Inflammatory macrophage treated with lipopolysaccharide for 4 hours (primary cell): ENCODE results near the gene LRRTM1.

Source experiments
- DNase-seq: peaks from one replicate; pipeline ENCODE4 v3.0.0-alpha.2; 2020

LRRTM1 gene, protein sequence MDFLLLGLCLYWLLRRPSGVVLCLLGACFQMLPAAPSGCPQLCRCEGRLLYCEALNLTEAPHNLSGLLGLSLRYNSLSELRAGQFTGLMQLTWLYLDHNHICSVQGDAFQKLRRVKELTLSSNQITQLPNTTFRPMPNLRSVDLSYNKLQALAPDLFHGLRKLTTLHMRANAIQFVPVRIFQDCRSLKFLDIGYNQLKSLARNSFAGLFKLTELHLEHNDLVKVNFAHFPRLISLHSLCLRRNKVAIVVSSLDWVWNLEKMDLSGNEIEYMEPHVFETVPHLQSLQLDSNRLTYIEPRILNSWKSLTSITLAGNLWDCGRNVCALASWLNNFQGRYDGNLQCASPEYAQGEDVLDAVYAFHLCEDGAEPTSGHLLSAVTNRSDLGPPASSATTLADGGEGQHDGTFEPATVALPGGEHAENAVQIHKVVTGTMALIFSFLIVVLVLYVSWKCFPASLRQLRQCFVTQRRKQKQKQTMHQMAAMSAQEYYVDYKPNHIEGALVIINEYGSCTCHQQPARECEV

DNA sequence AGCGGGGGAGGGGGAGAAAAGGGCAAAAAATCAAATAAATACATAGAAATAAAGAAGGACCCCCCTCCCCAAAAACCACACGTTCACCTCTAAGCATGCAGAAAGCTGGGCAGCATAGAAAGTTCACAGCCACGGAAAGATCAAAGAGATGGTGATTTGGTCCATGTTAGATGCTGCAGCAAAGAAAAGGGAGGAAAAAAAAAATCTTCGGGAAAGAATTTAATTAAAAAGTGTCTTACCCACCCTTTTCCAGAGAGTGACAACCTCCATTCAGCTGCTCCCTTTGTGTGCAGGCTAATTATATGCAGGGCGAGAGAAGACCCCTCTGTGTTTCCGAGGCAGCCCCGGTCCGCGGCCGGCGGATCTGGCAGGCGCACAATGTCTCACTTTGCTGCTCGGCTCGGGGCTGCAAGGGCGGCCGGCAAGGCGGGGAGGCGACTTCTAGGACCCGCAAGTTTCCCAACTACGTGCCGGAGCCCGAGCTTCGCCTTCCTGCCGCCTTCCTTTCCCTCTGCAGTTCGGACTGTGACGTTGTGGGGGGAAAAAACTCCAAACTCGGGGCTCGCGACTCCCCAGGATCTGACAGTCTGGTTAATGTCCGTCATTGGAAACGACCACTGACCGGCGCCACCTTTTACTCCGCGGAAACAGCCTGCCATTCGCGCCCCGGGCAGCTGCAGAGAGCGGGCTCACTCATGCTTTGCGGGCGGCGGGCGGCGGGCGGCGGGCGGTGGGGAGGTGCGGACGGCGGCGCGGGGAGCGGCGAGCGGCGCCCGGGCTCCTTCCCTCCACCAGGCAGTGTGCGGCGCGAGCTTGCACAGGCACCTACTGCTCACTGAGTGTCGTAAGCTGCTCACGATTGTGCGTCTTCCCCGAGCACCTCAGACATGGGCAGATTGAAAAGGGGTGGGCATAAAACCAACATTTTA, at the start of gene LRRTM1:
TSS of gene LRRTM1 (minus strand) at position 844 of the 929 bp plus-strand sequence. CDS start 933 bp downstream, outside the sequence.
- DNase-seq = no peak

DNA sequence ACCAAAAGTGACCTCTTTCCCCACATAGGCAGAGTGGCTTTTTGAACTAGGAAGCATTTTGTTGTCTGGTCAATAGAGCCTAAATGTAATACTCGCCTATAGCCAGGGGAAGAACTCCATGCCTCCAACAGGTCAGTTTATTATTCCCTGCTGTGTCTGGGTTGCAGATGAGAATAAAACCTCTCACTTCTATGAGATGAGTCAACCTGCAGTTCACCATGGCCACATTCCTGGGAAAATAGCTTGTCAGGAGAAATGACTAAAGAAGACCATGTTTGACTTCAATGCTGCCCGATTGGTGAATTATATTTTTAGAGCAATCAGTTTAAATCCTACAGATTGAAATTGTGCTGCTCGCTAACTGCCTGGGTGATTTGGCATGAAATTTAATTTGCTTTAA, 46.7 kb upstream of the LRRTM1 start:
- DNase-seq = no peak

DNA sequence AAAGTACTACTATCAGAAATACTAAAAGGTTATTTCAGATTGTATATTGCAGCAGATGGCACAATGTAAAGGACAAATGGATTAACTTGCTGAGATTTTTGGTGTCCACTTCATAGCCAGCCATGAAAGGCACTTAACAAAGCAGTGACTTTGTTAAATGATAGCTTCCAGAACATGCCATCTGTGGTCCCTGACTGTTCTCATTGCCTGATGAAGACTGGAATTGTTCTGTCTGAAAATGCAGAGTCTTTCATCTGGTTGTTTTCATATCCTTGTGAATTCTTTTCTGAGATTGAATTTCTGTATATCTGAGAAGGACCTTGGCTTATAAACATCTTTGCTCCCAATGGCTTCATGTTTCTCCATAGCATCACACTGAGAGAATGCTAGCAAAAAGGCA, 44.4 kb upstream of the LRRTM1 start:
- DNase-seq = no peak

DNA sequence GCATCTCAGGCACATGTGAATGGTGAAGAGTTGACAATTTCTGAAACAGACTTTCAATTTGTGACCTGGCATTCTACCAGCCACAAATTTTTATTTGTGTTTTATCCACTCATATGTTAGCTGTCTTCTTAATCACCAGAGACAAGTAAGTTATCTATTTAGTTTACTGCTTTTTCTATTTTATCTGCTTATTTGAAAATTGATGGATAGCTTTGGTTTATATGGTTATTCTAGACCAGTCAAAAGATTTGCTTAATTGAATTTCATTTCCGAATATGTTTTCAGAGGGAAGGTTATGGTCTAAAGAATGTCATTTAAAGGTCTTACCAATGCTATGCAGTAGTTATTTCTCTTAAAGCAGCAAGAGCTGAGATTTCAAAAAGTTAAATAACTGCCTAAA, 43.5 kb upstream of the LRRTM1 start:
- DNase-seq = no peak

DNA sequence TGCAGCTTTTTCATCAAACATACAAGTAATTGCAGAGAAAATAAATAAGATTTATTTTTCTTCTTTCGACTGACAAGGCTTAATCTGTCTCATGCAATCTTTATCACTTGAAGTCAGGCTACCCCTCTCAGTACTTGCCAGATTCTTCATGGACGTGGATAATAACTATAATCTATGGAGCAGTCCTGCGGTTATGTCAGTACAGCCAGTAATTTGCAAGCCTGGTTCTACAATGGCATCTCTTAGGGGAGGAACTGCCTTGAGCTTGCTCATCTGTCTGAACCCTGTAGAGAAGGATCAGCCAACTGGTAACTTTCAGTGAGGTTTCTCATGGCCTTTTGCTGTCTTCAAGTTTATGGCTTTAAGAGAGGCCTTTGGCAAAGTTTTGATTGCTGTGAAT, 35.5 kb upstream of the LRRTM1 start:
- no peak for DNase-seq

DNA sequence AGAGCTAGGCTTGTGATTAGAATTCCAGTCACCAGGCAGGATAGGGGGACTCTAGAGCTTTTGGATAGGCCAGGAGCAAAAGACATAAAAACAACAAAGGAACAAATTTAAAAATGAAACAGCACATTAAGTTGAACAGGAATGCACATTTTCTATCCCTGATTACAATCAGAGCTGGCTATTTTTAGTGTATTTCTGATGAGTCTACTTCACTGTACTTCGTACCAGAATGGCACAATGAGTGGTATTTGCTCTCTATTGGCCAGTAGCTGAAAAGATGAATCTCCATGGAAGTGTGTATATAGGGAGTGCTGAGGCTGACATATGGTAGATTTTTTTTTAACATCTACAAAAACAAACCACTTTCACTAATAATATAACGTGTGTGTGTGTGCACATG, 34.2 kb upstream of the LRRTM1 start:
- DNase-seq = no peak

DNA sequence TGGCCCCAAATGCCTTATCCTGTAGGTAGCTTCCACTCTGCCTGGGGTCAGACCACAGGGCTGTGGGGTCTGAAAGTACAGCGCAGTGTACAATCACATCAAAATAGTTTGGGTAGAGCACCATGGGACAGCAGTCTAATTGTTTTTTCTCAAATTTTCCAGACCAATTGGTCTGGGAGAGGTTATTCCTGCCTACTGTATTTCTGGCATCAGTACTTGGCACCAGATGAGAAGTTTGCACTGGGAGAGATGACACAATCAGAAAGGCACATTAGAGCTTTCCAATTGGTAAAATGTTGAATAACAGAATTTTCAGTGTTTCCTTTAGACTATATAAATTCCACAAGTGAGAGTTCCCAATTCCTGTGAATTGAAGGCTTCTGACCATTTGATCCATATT, 30.9 kb upstream of the LRRTM1 start:
- DNase-seq = no peak

DNA sequence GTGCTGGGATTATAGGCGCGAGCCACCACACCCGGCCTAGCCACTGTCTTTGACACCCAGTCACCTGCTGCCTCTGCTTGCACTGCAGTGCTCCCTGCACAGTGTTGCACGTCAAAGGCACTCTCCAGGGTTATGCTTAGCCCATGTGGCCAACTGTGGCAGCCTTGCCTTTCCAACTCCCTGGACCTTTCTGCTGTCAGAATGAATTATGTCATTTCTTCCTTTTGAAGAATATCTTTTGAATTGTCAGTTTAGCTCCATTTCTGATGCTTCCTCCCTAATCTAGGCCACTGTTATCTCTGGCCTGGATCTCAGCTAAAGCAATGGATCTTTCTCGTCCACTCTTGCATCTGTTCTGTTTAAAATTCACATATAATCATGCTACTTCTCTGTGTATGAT, 29.3 kb upstream of the LRRTM1 start:
- DNase-seq = no peak

DNA sequence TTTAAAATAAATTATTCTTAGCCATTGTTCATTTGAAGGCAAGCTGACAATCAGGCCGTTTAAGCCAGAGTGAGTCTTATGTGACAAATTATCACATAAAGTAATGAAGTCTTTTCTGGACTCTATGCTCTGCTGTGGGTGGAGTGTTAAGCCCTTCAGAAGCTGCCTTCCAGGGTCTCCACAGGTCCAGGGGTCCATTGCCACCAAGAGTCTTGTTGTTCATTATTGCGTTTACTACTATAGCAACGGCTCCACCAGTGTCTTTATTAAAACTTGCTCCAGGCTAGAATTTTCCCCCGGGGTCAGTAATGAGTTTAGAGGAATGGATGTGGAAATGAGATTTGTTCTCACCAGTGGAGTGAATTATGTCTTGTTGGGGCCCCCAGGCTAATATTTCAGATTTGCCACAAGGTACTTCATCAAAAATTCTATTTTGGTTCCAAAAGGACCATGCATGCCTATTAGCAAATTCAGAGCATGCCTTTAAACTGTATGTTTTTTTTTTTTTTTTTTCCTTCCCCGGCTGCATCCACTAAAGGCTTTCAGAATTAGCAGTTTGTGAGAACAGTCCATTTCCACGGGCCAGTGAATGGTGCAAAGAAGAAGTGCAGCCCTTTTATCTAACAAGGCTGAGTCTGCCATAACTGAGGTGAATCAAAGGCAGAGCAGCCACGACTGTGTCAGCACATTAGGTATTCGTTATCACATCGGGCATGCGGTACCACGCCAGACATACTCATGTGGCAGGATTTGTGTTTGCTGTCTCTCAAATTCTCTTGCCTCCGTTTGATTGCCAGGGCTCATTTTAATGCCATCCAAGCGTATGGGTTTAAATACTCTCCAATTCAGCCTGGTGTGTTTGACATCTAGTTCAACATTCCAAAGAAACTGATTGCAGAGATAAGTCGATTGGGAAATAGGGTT, 26.2 kb upstream of the LRRTM1 start:
- DNase-seq = no peak

DNA sequence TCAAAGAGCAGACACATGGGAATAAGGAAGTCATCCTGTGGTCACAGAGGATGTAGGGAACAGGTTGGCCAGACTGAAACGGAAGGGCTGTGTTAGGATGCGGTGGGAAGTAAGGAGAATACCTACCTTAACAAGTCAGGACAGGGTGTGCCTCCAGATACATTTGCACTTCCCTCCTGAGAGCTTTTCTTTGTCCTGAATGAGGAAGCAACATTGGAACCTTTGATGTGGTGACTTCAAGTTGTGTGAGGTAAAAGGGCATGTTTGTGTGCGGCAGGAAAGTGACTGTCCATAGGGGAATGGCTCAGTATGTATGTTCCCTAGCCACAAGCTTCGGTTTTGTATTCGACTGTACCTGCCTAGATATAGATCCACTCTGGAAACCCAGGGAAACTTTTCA, 24.9 kb upstream of the LRRTM1 start:
- no peak for DNase-seq

DNA sequence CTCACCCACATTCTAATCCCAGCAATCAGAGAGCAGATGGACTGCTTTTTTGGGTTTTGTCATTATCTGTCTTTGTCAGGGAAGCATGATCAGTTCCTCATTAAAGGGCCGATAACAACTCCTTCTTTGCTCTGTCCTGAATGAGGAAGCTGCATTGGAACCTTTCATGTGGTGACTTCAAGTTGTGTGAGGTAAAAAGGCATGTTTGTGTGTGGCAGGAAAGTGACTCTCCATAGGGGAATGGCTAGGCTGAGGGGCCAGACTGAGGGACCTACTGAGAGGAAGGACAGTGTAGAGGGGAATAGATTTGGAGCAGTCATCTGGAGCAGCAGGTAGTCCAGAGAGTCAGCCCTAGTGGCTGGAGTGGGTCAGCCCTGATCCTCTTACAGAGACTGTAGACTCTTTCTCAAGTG, 23.6 kb upstream of the LRRTM1 start:
- no peak for DNase-seq

DNA sequence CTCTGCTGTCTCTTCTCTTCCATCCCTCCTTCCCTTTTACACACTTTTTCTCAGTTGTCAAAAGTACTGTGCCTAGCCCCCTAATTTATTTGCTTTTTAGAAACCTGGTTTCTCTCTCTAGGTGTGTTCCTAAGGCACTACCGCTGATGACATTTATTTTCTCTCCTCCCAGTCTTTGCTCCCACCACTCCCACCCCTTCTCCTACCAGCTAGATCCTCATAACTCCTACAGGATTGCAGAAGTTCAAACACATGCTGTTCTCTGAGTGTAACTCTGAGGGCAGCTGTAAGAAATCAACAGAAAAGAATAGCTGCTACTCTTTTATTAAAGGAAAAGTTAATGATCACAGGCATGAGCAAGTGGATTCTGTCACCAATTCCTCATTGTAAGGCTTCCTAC, 22.3 kb upstream of the LRRTM1 start:
- no peak for DNase-seq

DNA sequence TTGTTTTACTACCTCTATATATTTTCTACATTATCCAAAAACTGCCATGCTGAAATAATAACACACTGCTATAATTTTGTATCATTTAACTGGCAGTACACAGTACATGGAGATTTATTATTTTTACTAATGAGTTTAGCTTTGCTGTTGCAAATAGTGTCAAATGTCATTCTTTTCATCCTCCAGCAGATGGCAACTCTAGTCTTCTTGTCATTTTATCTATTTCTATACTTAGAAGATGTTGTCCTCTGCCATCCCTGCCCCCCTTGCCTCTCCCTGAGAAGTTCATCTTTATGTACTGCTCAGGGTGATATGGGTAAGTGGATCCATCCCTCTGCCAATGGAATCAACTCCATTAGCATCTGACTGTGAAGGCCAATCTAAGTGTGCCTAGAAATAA, 21.7 kb upstream of the LRRTM1 start:
- DNase-seq = no peak

DNA sequence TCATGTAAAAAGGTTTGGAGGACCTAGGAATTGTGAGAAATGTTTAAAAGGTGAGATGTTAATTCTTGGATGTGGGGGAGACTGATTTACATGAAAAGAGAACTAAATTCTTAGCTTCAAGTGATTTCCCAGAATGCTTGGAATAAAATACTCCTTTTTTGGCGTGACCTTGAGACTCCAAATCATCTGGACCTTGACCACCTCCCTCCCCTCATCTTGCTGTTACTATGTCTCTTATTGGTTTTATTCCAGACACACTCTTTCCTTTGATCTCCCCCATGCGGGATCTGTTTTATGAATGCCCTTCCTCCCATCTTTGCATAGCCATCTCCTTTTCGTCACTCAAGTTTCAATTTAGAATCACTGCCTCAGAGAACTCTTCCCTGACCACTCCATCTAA, 20.0 kb upstream of the LRRTM1 start:
- no peak for DNase-seq

DNA sequence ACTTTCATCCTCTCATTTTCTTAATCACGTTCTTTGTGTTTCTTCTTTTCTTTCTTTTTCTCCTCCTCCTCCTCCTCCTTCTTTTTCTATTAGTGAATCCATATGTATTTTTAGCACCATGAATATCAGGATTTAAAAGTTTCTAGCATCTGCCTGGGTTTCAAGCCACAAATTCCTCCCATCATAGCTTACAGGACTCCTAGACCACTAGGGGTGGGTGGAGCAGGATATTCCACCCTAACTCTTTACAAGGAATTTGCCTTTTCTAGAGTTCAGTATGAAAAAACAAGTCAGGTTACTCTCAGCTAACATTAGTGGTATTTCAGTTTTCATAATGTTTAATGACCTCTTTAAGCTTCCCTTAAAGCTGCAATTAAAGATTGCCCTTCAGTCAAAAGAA, 19.1 kb upstream of the LRRTM1 start:
- DNase-seq = no peak

DNA sequence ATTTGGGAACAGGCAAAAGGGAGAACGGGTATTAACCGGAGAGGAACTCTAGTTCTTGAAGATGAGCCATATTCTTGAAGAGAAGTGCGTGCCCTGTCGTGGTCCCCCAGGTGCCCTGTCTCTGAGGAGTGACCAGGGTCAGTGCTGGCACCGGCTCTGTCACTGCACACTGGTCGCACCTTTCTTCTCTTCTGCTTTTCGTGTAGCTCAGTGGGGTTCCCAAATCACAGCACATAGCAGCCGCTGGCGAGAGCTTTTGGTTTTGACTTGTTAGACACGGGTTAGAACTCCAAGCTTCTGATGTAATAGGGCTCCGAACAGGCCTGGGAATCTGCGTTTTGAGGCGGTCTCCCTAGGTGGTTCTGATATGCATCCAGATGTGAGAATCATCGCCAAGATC, 18.4 kb upstream of the LRRTM1 start:
- no peak for DNase-seq

DNA sequence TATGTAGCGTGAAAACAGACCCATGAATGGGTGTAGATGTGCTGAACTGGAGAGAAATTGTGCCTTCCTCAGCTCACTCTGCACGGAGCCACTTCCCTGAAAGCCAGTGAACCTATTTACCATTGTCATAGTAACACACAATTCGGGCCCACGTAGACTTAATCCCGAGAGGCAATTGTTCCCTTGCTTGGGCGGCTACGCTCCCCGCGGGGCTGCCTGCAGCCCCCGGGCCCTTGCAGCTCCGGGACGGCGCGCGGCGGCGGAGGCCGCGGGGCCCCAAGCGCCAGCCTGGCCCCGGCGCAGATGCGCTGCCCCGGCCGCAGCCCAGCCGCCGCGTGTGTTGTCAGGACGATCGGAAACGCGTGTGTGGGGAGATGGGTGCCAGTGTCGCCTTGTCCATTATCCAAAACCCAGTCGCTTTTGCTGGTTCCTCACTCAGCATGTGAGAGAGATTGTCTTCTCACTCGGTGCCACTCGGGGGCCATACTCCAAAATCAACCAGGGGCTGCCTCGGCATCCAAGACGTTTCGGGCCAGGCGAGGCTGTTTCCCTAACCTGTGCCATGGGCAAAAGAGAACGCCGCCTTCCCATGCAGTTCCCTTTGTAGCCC, 17.9 kb upstream of the LRRTM1 start:
- no peak for DNase-seq

DNA sequence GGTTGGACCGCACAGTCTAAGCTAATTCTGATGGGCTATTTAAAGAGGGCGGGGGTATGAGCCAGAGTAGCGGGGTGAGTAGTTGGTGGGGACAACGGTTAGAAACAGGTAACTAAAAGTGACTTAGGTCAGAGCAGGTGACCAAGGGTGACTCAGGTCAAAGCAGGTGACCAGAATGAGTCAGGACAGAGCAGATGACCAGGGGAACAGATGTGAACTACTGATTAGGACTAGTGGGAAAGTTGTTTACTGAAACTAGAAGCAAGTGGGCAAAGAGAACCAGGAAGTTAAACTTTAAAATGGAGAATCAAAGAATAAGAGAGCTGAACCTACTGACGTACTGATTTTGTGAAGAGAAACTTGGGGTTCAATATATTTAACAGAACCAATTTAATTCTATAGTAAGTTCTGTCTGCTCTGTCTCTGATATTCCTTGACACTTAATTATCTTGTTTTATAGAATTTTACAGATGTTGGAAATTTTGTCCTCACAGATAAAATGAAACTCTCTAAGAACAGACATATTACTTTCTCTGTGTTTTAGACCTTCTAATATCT, 7.8 kb upstream of the LRRTM1 start:
- no peak for DNase-seq

DNA sequence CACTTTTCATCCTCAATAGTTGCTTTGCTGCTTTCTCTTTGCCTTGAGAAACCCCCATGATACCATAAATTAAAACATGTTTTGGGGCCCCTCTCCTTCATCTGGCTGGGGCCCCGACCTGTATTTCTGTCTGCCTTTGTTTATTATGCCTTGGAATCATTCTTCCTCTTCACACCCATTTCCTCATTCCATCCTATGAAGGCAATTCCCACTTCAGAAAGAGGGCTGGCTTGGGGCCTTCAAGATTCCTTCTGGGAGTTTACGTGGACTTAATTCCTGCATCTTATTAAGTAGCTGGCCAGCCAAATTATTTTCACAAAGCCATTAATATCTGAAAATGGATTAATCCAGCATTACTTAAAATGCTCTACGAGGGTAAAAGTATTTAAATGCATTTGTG, 6.8 kb upstream of the LRRTM1 start:
- no peak for DNase-seq

DNA sequence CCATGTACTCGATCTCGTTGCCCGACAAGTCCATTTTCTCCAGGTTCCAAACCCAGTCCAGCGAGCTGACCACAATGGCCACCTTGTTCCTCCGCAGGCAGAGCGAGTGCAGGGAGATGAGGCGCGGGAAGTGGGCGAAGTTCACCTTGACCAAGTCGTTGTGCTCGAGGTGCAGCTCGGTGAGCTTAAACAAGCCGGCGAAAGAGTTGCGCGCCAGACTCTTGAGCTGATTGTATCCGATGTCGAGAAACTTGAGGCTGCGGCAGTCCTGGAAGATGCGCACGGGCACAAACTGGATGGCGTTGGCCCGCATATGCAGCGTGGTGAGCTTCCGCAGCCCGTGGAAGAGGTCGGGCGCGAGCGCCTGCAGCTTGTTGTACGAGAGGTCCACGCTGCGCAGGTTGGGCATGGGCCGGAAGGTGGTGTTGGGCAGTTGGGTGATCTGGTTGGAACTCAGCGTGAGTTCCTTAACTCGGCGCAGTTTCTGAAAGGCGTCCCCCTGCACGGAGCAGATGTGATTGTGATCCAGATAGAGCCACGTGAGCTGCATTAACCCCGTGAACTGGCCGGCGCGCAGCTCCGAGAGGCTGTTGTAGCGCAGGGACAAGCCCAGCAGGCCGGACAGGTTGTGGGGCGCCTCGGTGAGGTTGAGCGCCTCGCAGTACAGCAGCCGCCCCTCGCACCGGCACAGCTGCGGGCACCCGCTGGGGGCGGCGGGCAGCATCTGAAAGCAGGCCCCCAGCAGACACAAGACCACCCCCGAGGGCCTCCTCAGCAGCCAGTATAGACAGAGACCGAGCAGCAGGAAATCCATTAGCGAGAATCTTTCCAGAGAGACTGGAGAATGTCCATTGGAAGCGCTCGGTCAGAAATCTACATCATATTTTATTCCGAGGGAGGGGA, 1.3 kb downstream of the LRRTM1 start:
- no peak for DNase-seq
